Right atrium auricular region (tissue), 2 donors: Measurements from ENCODE around the gene CAMK1D. TPM values are rescaled to one million over a fixed set of nuclear protein-coding genes. Genes with fewer than 3 reads are reported as not detected.

Experiments used
- DNase-seq: peaks from one replicate; pipeline ENCODE4 v3.0.0-alpha.2; 2019; ENCODE audit warnings: low spot score
- H3K27ac ChIP-seq, 2 donors: fragments of 200-600 bp; sonication (generic); 1 replicate in 1 of 2; 2 replicates in 1 of 2; pipeline ENCODE4 v1.5.1; 2016 to 2019
- H3K27me3 ChIP-seq, 2 donors: fragments of 200-600 bp; sonication (generic); one replicate each; pipeline versions ENCODE4 v1.5.1 to v1.6.0; 2017 to 2019
- H3K36me3 ChIP-seq: fragments of 200-600 bp; sonication (generic); one replicate; pipeline ENCODE4 v1.5.1; 2016
- H3K4me1 ChIP-seq, 2 donors: fragments of 200-600 bp; sonication (generic); one replicate each; pipeline versions ENCODE4 v1.5.1 to v1.6.0; 2017 to 2019
- H3K4me3 ChIP-seq, 2 donors: fragments of 200-600 bp; sonication (generic); 1 replicate in 1 of 2; 2 replicates in 1 of 2; pipeline ENCODE4 v1.5.1; 2017 to 2019; ENCODE audit warnings: mild to moderate bottlenecking in 1 of 2, moderate library complexity in 1 of 2
- H3K9me3 ChIP-seq, 2 donors: fragments of 200-600 bp; sonication (generic); one replicate each; pipeline ENCODE4 v1.5.1; 2019
- total RNA-seq, 2 donors: library from RNA; depleted of rRNA; stranded (reverse); fragments of >200 nt; gene quantifications; one replicate each; pipeline ENCODE4 v1.1.0, GENCODE V29; 2016
- TF ChIP-seq, protein P1 (sequence below), 2 donors: fragments of 200-600 bp; sonication (generic); IDR thresholded peaks; one replicate each; pipeline ENCODE4 v1.5.1; 2019; ENCODE audit warnings: antibody characterized with exemption in 2 of 2

CAMK1D gene
- total RNA-seq, 2 donors from 2014 or later: 24.5 to 27.2 TPM

DNA sequence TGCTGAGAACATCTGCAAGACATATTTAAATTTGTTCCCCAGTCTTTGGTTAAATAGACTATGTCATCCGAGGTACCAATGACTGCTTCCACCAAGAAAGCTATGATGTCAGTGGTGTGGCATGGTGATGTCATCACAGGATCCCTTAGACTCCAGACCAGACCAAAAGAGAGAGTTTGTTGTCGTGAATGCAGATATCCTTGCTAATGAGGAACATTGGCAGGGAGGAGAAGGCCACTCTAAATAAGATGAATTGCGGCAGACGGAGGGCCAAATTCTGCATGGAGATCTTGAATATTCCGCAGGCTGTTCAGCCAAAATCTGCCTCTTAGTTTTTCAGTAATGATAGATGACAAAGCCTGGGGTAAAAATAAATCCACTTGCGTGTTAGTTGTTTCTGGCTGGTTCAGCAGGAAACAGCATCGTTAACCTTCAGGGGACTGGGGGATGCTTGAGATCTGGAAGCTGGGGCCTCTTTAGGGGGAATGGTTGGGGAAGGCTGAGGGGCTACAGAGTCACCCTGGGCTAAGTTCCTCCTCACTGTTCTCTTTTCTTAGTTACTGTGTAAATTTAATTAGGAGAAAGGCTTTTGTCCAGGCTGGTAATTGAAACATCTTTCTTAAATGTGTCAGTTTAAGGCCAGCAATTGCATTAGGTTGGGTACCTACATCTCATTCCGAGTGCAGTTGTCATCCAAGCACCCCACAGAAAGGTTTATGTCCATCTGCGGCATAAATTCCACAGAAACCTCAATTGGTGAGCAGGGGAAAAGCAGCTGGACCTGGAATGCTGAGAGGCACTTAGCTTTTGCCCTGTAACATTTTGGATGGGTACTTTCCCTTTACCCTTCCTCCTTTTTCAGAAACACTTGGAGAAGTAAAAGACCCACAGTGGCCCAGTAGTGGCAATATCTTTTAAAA is 11.6 kb upstream of the CAMK1D start:
- Histone ChIP-seq H3K27me3 (no peaks in the 10 kb centered on the region), H3K9me3 (no peaks in the 10 kb centered on the region), H3K4me1 (peaks cover 0 to 14% of the 10 kb centered on the region in 2 donors), H3K4me3 (no peak overlapping the region), H3K36me3 (no peaks in the 10 kb centered on the region), H3K27ac (no peak overlapping the region)
- TF ChIP-seq, protein P1, sequence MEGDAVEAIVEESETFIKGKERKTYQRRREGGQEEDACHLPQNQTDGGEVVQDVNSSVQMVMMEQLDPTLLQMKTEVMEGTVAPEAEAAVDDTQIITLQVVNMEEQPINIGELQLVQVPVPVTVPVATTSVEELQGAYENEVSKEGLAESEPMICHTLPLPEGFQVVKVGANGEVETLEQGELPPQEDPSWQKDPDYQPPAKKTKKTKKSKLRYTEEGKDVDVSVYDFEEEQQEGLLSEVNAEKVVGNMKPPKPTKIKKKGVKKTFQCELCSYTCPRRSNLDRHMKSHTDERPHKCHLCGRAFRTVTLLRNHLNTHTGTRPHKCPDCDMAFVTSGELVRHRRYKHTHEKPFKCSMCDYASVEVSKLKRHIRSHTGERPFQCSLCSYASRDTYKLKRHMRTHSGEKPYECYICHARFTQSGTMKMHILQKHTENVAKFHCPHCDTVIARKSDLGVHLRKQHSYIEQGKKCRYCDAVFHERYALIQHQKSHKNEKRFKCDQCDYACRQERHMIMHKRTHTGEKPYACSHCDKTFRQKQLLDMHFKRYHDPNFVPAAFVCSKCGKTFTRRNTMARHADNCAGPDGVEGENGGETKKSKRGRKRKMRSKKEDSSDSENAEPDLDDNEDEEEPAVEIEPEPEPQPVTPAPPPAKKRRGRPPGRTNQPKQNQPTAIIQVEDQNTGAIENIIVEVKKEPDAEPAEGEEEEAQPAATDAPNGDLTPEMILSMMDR (IDR thresholded peaks at IDR 0.05): no peak
- no peak for DNase-seq

DNA sequence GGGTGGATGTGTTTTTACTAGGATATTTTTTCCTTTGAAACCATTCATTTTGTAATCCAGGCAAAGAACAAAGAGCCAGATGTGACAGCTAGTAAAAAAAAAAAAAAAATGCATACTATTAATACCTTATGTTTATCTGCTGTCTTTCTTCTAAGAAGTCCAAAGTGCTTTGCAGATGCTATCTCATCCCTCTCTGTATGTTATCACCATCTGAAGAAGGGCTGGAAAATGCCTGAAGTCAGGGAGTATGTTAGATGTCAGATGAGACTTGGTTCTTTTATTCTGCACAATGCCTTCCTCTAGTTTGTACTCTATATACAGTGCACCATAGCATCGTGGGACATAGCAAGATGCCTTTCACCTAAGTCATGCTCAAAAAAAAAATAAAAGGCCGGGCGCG is 10.4 kb upstream of the CAMK1D start:
- Histone ChIP-seq H3K27me3 (no peaks in the 10 kb centered on the region), H3K4me1 (peaks cover 0 to 5% of the 10 kb centered on the region in 2 donors), H3K36me3 (no peaks in the 10 kb centered on the region), H3K9me3 (peaks cover 0 to 3% of the 10 kb centered on the region in 2 donors), H3K4me3 (no peak overlapping the region), H3K27ac (no peak overlapping the region)
- DNase-seq: no peak
- TF ChIP-seq, protein P1 (IDR thresholded peaks at IDR 0.05): no peak

DNA sequence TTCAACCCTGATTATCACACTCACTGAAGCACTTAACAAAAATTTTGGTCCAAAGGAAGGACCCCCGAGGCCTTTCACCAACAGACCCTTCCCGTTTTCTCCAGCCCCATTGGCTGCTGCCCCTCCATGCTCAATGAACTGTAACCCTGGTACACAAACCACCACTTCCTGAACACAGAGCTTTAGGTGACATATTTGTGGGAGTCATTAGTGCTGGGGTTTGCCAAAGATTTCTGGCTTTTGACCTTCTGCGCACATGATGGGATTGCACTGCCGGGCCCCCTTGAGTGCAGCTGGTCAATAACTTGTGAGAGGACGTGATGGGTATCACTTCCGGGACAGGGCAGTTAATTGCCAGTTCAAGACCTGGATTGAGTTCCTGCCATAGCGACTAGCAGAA is 9.0 kb upstream of the CAMK1D start:
- no peaks in the 10 kb centered on the region for H3K36me3 ChIP-seq
- no peak overlapping the region for H3K4me3 ChIP-seq
- H3K27me3 ChIP-seq: no peaks in the 10 kb centered on the region
- H3K27ac ChIP-seq: no peak overlapping the region
- no peak for DNase-seq
- H3K9me3 ChIP-seq: peaks cover 0 to 3% of the 10 kb centered on the region in 2 donors
- TF ChIP-seq, protein P1 (IDR thresholded peaks at IDR 0.05): no peak
- no peaks in the 10 kb centered on the region for H3K4me1 ChIP-seq

DNA sequence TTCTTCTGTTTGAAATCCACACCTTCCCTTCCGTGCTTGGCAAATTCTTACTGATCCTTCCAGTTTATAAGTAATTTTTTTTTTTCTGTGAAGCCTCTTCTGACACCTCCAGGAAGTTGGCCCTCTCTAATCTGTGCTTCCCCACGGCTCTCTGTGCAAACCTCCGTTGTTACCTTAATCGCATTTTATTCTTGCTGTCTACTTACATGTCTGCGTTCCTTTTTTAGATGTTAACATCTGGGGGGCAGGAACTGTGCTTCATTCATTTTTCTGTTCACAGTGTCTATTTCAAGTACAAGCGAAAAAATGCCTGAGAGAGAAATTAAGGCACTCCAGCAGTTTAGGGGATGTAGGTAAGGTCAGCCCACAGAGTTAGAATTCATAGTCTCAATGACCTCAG is 8.4 kb upstream of the CAMK1D start:
- Histone ChIP-seq H3K4me1 (no peaks in the 10 kb centered on the region), H3K4me3 (no peak overlapping the region), H3K9me3 (peaks cover 0 to 3% of the 10 kb centered on the region in 2 donors), H3K27ac (no peak overlapping the region), H3K27me3 (no peaks in the 10 kb centered on the region), H3K36me3 (no peaks in the 10 kb centered on the region)
- DNase-seq: no peak
- TF ChIP-seq, protein P1 (IDR thresholded peaks at IDR 0.05): no peak

DNA sequence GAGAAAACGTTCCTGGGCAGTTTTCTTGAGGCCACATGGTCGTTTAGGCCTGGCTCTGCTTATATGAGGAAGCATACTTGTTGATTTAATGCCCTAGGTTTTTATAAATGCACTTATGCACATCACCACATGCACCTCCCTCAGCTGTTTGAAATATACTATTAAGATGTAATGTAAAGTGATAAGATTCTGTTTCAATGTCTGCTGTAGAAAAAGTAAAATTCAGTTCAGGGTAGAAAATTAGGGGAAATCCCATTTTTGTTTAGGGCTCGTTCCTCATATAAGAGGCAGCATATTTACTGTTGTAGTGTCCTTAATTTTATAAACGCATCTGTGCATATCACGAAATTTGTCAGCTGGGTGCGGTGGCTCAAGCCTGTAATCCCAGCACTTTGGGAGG is 7.8 kb upstream of the CAMK1D start:
- Histone ChIP-seq H3K27ac (no peak overlapping the region), H3K36me3 (no peaks in the 10 kb centered on the region), H3K4me1 (no peaks in the 10 kb centered on the region), H3K4me3 (no peak overlapping the region), H3K27me3 (no peaks in the 10 kb centered on the region), H3K9me3 (peaks cover 0 to 3% of the 10 kb centered on the region in 2 donors)
- no peak for DNase-seq
- TF ChIP-seq, protein P1 (IDR thresholded peaks at IDR 0.05): no peak
